ENCODE data around the gene SCARB1. TPM values are rescaled to one million over a fixed set of nuclear protein-coding genes. Genes with fewer than 3 reads are reported as not detected.

The SCARB1 gene
- total RNA-seq, 1 experiment from 2014 or later = 106 TPM

GRCh38 chr12:124822218-124822617 lies 41.4 kb downstream of the SCARB1 start:
- BruUV-seq (replicated peaks) = no TSS peak
- no peak overlapping the region for H3K4me3 ChIP-seq (ENCODE audit: low read depth, low read length)
- Mint-ChIP-seq H3K4me3 (ENCODE audit: unreplicated experiment) (peak overlapping the region; percentile 46), H3K36me3 (ENCODE audit: insufficient read depth, unreplicated experiment) (peaks cover 42% of the 10 kb centered on the region), H3K9me3 (ENCODE audit: unreplicated experiment) (no peaks in the 10 kb centered on the region), H3K27me3 (ENCODE audit: insufficient read depth, unreplicated experiment) (no peaks in the 10 kb centered on the region), H3K4me1 (ENCODE audit: low read depth, unreplicated experiment) (peaks cover 24% of the 10 kb centered on the region), H3K27ac (ENCODE audit: unreplicated experiment) (peak overlapping the region; percentile 93)
- intact Hi-C loops (cut with micrococcal nuclease; ENCODE audit: unreplicated experiment) = no loop called here
- DNase-seq = no peak
- POLR2A ChIA-PET = interaction anchor here (0.6 to 0.7 kb wide), 2 partner anchors 271 to 818 kb away, joined by 3 to 8 read pairs; no protein-coding TSS in a partner anchor
- no peaks in the 10 kb centered on the region for H3K27me3 ChIP-seq (replicated peaks; ENCODE audit: control insufficient read depth, insufficient read depth, low read length)
- peaks cover 59% of the 10 kb centered on the region for H3K4me1 ChIP-seq
- TF ChIP-seq CTCF (IDR thresholded peaks at IDR 0.05; ENCODE audit: insufficient read depth in 1 of 2, low read depth in 1 of 2, low read length in 1 of 2, severe bottlenecking in 1 of 2, unreplicated experiment in 1 of 2) = no peak
- H3K9me3 ChIP-seq = no peaks in the 10 kb centered on the region
- no peaks in the 10 kb centered on the region; the same call in 1 of the 2 replicates for H3K36me3 ChIP-seq (ENCODE audit: control insufficient read depth, insufficient read depth, low read length)
- CTCF ChIA-PET = no interaction called here

GRCh38 chr12:124821252-124822200 lies 42.1 kb downstream of the SCARB1 start:
- Histone ChIP-seq H3K9me3 (no peaks in the 10 kb centered on the region), H3K4me3 (ENCODE audit: low read depth, low read length) (no peak overlapping the region), H3K36me3 (ENCODE audit: control insufficient read depth, insufficient read depth, low read length) (no peaks in the 10 kb centered on the region; the same call in 1 of the 2 replicates), H3K4me1 (peaks cover 52% of the 10 kb centered on the region), H3K27me3 (replicated peaks; ENCODE audit: control insufficient read depth, insufficient read depth, low read length) (no peaks in the 10 kb centered on the region)
- H3K27me3 Mint-ChIP-seq (ENCODE audit: insufficient read depth, unreplicated experiment) = no peaks in the 10 kb centered on the region
- H3K4me1 Mint-ChIP-seq (ENCODE audit: low read depth, unreplicated experiment) = peaks cover 23% of the 10 kb centered on the region
- no TSS peak for BruUV-seq (replicated peaks)
- H3K9me3 Mint-ChIP-seq (ENCODE audit: unreplicated experiment) = no peaks in the 10 kb centered on the region
- peak; percentile 58 to 66 for DNase-seq
- H3K27ac Mint-ChIP-seq (ENCODE audit: unreplicated experiment) = peak overlapping the region; percentile 93
- H3K36me3 Mint-ChIP-seq (ENCODE audit: insufficient read depth, unreplicated experiment) = peaks cover 42% of the 10 kb centered on the region
- intact Hi-C loops (cut with micrococcal nuclease; ENCODE audit: unreplicated experiment) = no loop called here
- TF ChIP-seq CTCF (IDR thresholded peaks at IDR 0.05; ENCODE audit: insufficient read depth in 1 of 2, low read depth in 1 of 2, low read length in 1 of 2, severe bottlenecking in 1 of 2, unreplicated experiment in 1 of 2) = no peak
- POLR2A ChIA-PET = interaction anchor here (0.6 to 0.7 kb wide), 2 partner anchors 270 to 817 kb away, joined by 3 to 8 read pairs; no protein-coding TSS in a partner anchor
- H3K4me3 Mint-ChIP-seq (ENCODE audit: unreplicated experiment) = peak overlapping the region; percentile 46
- CTCF ChIA-PET = no interaction called here

- intact Hi-C loops (cut with micrococcal nuclease; ENCODE audit: unreplicated experiment) = no loop called here
- Histone ChIP-seq H3K36me3 (ENCODE audit: control insufficient read depth, insufficient read depth, low read length) (no peaks in the 10 kb centered on the region; the same call in 1 of the 2 replicates), H3K9me3 (no peaks in the 10 kb centered on the region), H3K27me3 (replicated peaks; ENCODE audit: control insufficient read depth, insufficient read depth, low read length) (no peaks in the 10 kb centered on the region), H3K4me3 (ENCODE audit: low read depth, low read length) (no peak overlapping the region), H3K4me1 (peaks cover 41% of the 10 kb centered on the region)
- Mint-ChIP-seq H3K4me1 (ENCODE audit: low read depth, unreplicated experiment) (peaks cover 23% of the 10 kb centered on the region), H3K27ac (ENCODE audit: unreplicated experiment) (no peak overlapping the region), H3K4me3 (ENCODE audit: unreplicated experiment) (no peak overlapping the region), H3K27me3 (ENCODE audit: insufficient read depth, unreplicated experiment) (no peaks in the 10 kb centered on the region), H3K36me3 (ENCODE audit: insufficient read depth, unreplicated experiment) (peaks cover 39% of the 10 kb centered on the region), H3K9me3 (ENCODE audit: unreplicated experiment) (no peaks in the 10 kb centered on the region)
- no TSS peak for BruUV-seq (replicated peaks)
- DNase-seq = no peak
- ChIA-PET CTCF (no interaction called here), POLR2A (no interaction called here)
- no peak for TF ChIP-seq CTCF (IDR thresholded peaks at IDR 0.05; ENCODE audit: insufficient read depth in 1 of 2, low read depth in 1 of 2, low read length in 1 of 2, severe bottlenecking in 1 of 2, unreplicated experiment in 1 of 2)
These were observed 43.5 kb downstream of the SCARB1 start for GRCh38 chr12:124820199-124820598.
